Mesenchymal stem cell (in vitro differentiated cells and primary cell): ENCODE data around the gene NDUFB7.
A peak's percentile ranks its signal among the peaks of the same experiment; 100 is the strongest.

Experiments used
- DNase-seq: peaks from one replicate; pipeline ENCODE4 v3.0.0-alpha.2; 2013
- H2AFZ ChIP-seq: one replicate; pipeline ENCODE4 v1.6.1; 2013; ENCODE audit warnings: low read depth, mild to moderate bottlenecking, control low read depth, inconsistent platforms, low read length, moderate library complexity
- H2AK5ac ChIP-seq: 2 replicates; pipeline ENCODE4 v1.6.1; 2013; ENCODE audit warnings: low read length, moderate library complexity, mild to moderate bottlenecking, inconsistent platforms; ENCODE audit not compliant: severe bottlenecking
- H2BK120ac ChIP-seq: one replicate; pipeline ENCODE4 v1.6.1; 2013; ENCODE audit warnings: low read depth, mild to moderate bottlenecking, inconsistent platforms, low read length, moderate library complexity
- H2BK12ac ChIP-seq, 2 experiments: one replicate each; pipeline ENCODE4 v1.6.1; 2013; ENCODE audit warnings: inconsistent platforms in 2 of 2, low read length in 2 of 2, mild to moderate bottlenecking in 2 of 2, moderate library complexity in 2 of 2, control low read depth in 1 of 2
- H2BK15ac ChIP-seq: one replicate; pipeline ENCODE4 v1.6.1; 2013; ENCODE audit warnings: mild to moderate bottlenecking, low read depth, inconsistent platforms; ENCODE audit not compliant: poor library complexity, severe bottlenecking
- H2BK5ac ChIP-seq: 2 replicates; pipeline ENCODE4 v1.6.1; 2013; ENCODE audit warnings: low read depth, mild to moderate bottlenecking, low read length, control low read depth, inconsistent platforms; ENCODE audit not compliant: poor library complexity, severe bottlenecking
- H3K14ac ChIP-seq, 2 experiments: one replicate each; pipeline ENCODE4 v1.6.1; 2013; ENCODE audit warnings: inconsistent platforms in 2 of 2, low read length in 2 of 2, control low read depth in 1 of 2, mild to moderate bottlenecking in 1 of 2, moderate library complexity in 1 of 2
- H3K18ac ChIP-seq, 2 experiments: one replicate each; pipeline ENCODE4 v1.6.1; 2013; ENCODE audit warnings: inconsistent platforms in 2 of 2, low read length in 2 of 2, control low read depth in 1 of 2, low read depth in 1 of 2, mild to moderate bottlenecking in 1 of 2
- H3K23ac ChIP-seq, 2 experiments: one replicate each; pipeline ENCODE4 v1.6.1; 2013; ENCODE audit warnings: inconsistent platforms in 2 of 2, low read length in 2 of 2, mild to moderate bottlenecking in 2 of 2, moderate library complexity in 2 of 2, control low read depth in 1 of 2
- H3K27ac ChIP-seq: 2 replicates; pipeline ENCODE4 v1.5.1; 2013; ENCODE audit warnings: mild to moderate bottlenecking, moderate library complexity, low read length, control low read depth, inconsistent platforms; ENCODE audit not compliant: poor library complexity, severe bottlenecking
- H3K27me3 ChIP-seq, 2 experiments: 2 replicates each; pipeline versions ENCODE4 v1.6.1 to v1.7.0; 2013; ENCODE audit warnings: low read length in 2 of 2, mild to moderate bottlenecking in 2 of 2, moderate library complexity in 2 of 2, control low read depth in 1 of 2, inconsistent platforms in 1 of 2; ENCODE audit not compliant: control insufficient read depth in 1 of 2, insufficient read depth in 1 of 2
- H3K36me3 ChIP-seq, 2 experiments: 2 replicates each; pipeline versions ENCODE4 v1.6.1 to v1.7.0; 2013; ENCODE audit warnings: low read length in 2 of 2, control low read depth in 1 of 2, inconsistent platforms in 1 of 2, low read depth in 1 of 2, mild to moderate bottlenecking in 1 of 2; ENCODE audit not compliant: insufficient read depth in 2 of 2, control insufficient read depth in 1 of 2
- H3K4ac ChIP-seq, 2 experiments: one replicate each; pipeline ENCODE4 v1.6.1; 2013; ENCODE audit warnings: inconsistent platforms in 2 of 2, low read length in 2 of 2, mild to moderate bottlenecking in 2 of 2, moderate library complexity in 2 of 2, control low read depth in 1 of 2, low read depth in 1 of 2
- H3K4me1 ChIP-seq: 2 replicates; pipeline ENCODE4 v1.6.1; 2013; ENCODE audit warnings: low read depth, low read length, control low read depth; ENCODE audit not compliant: control insufficient read depth, insufficient read depth
- H3K4me2 ChIP-seq: 2 replicates; pipeline ENCODE4 v1.6.1; 2013; ENCODE audit warnings: low read length, mild to moderate bottlenecking, inconsistent platforms; ENCODE audit not compliant: poor library complexity, severe bottlenecking
- H3K4me3 ChIP-seq, 2 experiments: 2 replicates each; pipeline versions ENCODE4 v1.5.1 to v1.7.0; 2013; ENCODE audit warnings: low read length in 2 of 2, mild to moderate bottlenecking in 2 of 2, control low read depth in 1 of 2, low read depth in 1 of 2; ENCODE audit not compliant: insufficient read depth in 1 of 2
- H3K79me1 ChIP-seq: replicated peaks from 2 replicates; pipeline ENCODE4 v1.6.1; 2013; ENCODE audit warnings: mild to moderate bottlenecking, control low read depth, low read length, inconsistent platforms; ENCODE audit not compliant: poor library complexity, severe bottlenecking
- H3K9ac ChIP-seq: 2 replicates; pipeline ENCODE4 v1.7.0; 2013; ENCODE audit warnings: mild to moderate bottlenecking, low read length, moderate library complexity
- H3K9me3 ChIP-seq: 2 replicates; pipeline ENCODE4 v1.7.0; 2013; ENCODE audit warnings: mild to moderate bottlenecking, low read length; ENCODE audit not compliant: control insufficient read depth
- H4K8ac ChIP-seq: one replicate; pipeline ENCODE4 v1.6.1; 2013; ENCODE audit warnings: inconsistent platforms, mild to moderate bottlenecking, low read length, moderate library complexity
- H4K91ac ChIP-seq: one replicate; pipeline ENCODE4 v1.6.1; 2013; ENCODE audit warnings: mild to moderate bottlenecking, low read length, inconsistent platforms
- WGBS: methylation state at CpG from one replicate; pipeline ENCODE4 v1.1.7; 2013; ENCODE audit warnings: mixed read lengths; 5-methylcytosine and 5-hydroxymethylcytosine counted together

NDUFB7 gene

GRCh38 chr19:14576363-14576762, 4.5 kb upstream of the NDUFB7 start:
- 71% methylated on average over 5 of the region's 8 CpGs for WGBS
- no peak overlapping the region for H2AK5ac ChIP-seq
- no peaks in the 10 kb centered on the region for H3K9me3 ChIP-seq

GRCh38 chr19:14575428-14575980, 3.6 kb upstream of the NDUFB7 start:
- H4K8ac ChIP-seq, result no peak overlapping the region
- H3K18ac ChIP-seq, result no peak overlapping the region

More at GRCh38 chr19:14576363-14576762, 4.5 kb upstream of the NDUFB7 start:
- Histone ChIP-seq H3K9ac (no peak overlapping the region), H3K27ac (no peak overlapping the region), H3K4ac (no peak overlapping the region), H2BK5ac (no peak overlapping the region), H2BK15ac (no peak overlapping the region), H4K8ac (no peak overlapping the region), H3K23ac (no peak overlapping the region), H3K14ac (no peak overlapping the region), H3K18ac (no peak overlapping the region), H3K4me3 (no peak overlapping the region), H3K27me3 (no peaks in the 10 kb centered on the region), H2AFZ (no peak overlapping the region), H2BK120ac (no peak overlapping the region), H3K36me3 (no peaks in the 10 kb centered on the region), H3K4me2 (no peak overlapping the region), H3K4me1 (peaks cover 2% of the 10 kb centered on the region), H3K79me1 (no peaks in the 10 kb centered on the region), H2BK12ac (no peak overlapping the region), H4K91ac (no peak overlapping the region)
- no peak for DNase-seq

GRCh38 chr19:14570864-14571527, 870 bp downstream of the NDUFB7 start:
- Histone ChIP-seq H3K4me2 (peak overlapping the region; percentile 75), H2BK5ac (no peak overlapping the region), H3K23ac (no peak overlapping the region), H3K4ac (peak overlapping the region in 1 of 2 experiments; percentile 55), H2AFZ (no peak overlapping the region), H3K4me1 (peaks cover 11% of the 10 kb centered on the region), H3K18ac (no peak overlapping the region), H2AK5ac (no peak overlapping the region), H3K9me3 (no peaks in the 10 kb centered on the region), H4K91ac (no peak overlapping the region), H3K4me3 (peak overlapping the region; percentile 93 to 100), H3K27ac (no peak overlapping the region), H2BK120ac (no peak overlapping the region), H3K79me1 (peaks cover 13% of the 10 kb centered on the region), H3K27me3 (no peaks in the 10 kb centered on the region), H3K36me3 (peaks cover 7 to 34% of the 10 kb centered on the region in 2 experiments), H3K14ac (peak overlapping the region in 1 of 2 experiments; percentile 57), H2BK15ac (no peak overlapping the region), H2BK12ac (no peak overlapping the region), H4K8ac (peak overlapping the region; percentile 1), H3K9ac (peak overlapping the region; percentile 95)
- no peak for DNase-seq
- WGBS, result 60% methylated on average over 19 of the region's 22 CpGs

More at GRCh38 chr19:14575428-14575980, 3.6 kb upstream of the NDUFB7 start:
- H2BK5ac ChIP-seq, result no peak overlapping the region
- H3K14ac ChIP-seq, result no peak overlapping the region
- H3K4me1 ChIP-seq, result peaks cover 9% of the 10 kb centered on the region
- no peak overlapping the region for H3K23ac ChIP-seq
- H2BK15ac ChIP-seq, result no peak overlapping the region
- H3K79me1 ChIP-seq, result no peaks in the 10 kb centered on the region
- H3K4me2 ChIP-seq, result no peak overlapping the region
- no peaks in the 10 kb centered on the region for H3K27me3 ChIP-seq
- H2AFZ ChIP-seq, result no peak overlapping the region
- no peaks in the 10 kb centered on the region for H3K9me3 ChIP-seq
- no peak overlapping the region for H3K4me3 ChIP-seq
- H4K91ac ChIP-seq, result no peak overlapping the region
- DNase-seq, result no peak
- H2BK120ac ChIP-seq, result no peak overlapping the region
- H2BK12ac ChIP-seq, result no peak overlapping the region
- H3K27ac ChIP-seq, result no peak overlapping the region
- no peak overlapping the region for H3K4ac ChIP-seq
- H3K9ac ChIP-seq, result no peak overlapping the region
- H3K36me3 ChIP-seq, result no peaks in the 10 kb centered on the region
- H2AK5ac ChIP-seq, result no peak overlapping the region
- 86% methylated on average over 6 of the region's 6 CpGs for WGBS

DNA sequence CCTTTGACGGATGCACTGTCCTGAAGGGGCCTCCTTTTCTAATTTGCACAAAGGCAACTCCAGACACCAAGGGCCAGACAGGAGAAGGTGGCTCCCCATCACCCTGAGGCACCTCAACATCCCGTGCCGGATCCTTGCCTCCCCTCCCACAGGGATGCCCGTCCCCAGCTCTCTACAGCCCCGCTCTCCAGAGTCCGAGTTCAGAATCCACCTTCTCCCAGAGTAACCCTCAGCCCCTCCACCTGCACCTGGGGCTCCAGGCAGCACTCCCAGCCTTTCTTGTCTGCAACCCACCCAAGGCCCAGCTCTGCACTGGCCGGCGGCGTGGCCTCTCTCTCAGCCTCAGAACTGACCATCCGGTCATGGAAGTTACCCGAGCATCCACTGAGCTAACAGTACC, 4.8 kb downstream of the NDUFB7 start:
- Histone ChIP-seq H2BK120ac (no peak overlapping the region), H2AFZ (no peak overlapping the region), H3K79me1 (peaks cover 37% of the 10 kb centered on the region), H3K14ac (no peak overlapping the region), H3K27ac (no peak overlapping the region), H3K9ac (no peak overlapping the region), H2AK5ac (no peak overlapping the region), H3K4me2 (no peak overlapping the region), H2BK5ac (no peak overlapping the region), H3K18ac (no peak overlapping the region), H3K9me3 (no peaks in the 10 kb centered on the region), H3K4ac (no peak overlapping the region), H4K91ac (no peak overlapping the region), H3K4me3 (no peak overlapping the region), H2BK12ac (no peak overlapping the region), H3K36me3 (peaks cover 18 to 69% of the 10 kb centered on the region in 2 experiments), H2BK15ac (no peak overlapping the region), H3K23ac (no peak overlapping the region), H3K27me3 (no peaks in the 10 kb centered on the region), H4K8ac (no peak overlapping the region), H3K4me1 (peaks cover 28% of the 10 kb centered on the region)
- DNase-seq, result no peak
- 93% methylated on average over 11 of the region's 11 CpGs for WGBS
